ENCODE measurements around the gene LRRIQ1.
A peak's percentile ranks its signal among the peaks of the same experiment; 100 is the strongest.

Gene LRRIQ1

DNA sequence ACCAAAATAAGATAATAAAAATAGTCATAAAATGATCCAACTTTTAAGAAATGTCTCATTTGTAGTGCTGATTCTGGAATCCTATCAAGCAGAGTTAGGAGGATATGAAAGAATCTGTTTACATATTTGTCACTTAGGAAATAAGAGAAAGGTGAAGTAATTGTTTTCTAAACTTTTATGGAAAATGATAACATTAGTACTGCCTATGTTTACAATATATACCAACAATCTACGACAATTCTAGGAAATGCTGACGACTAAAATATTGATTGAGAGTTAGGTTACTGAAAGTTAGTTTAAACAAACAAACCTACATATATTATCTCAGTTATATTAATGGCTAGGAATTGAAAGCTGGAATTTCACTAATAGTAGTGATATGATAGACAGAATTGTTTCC lies 18.1 kb upstream of the LRRIQ1 start:
- no peak for TF ChIP-seq GATA1 (IDR thresholded peaks at IDR 0.05; ENCODE audit: low read depth, low read length)
- no peak for TF ChIP-seq POLR2A (IDR thresholded peaks at IDR 0.05; ENCODE audit: low read length)
- no peak for DNase-seq

DNA sequence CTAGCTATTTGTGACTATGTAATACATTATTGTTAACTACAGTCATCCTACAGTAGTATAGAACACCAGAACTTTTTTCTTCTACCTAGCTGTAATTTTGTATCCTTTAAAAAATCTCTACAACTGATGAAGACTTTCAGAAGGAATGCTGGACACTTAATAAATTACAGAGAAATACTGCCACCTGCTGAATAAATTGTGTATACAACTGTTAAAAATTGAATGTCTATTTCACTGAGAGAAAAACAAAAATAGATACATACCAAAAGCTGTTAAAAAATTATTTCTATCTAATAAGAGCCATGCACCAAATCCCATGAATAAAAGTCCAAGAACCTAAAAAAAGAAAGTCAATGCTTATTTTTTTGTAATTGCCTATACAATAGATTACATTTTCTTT lies 6.7 kb upstream of the LRRIQ1 start:
- TF ChIP-seq GATA1 (IDR thresholded peaks at IDR 0.05; ENCODE audit: low read depth, low read length) (no peak), POLR2A (IDR thresholded peaks at IDR 0.05; ENCODE audit: low read length) (no peak)
- DNase-seq, result peak in 1 of 2 experiments; percentile 11

DNA sequence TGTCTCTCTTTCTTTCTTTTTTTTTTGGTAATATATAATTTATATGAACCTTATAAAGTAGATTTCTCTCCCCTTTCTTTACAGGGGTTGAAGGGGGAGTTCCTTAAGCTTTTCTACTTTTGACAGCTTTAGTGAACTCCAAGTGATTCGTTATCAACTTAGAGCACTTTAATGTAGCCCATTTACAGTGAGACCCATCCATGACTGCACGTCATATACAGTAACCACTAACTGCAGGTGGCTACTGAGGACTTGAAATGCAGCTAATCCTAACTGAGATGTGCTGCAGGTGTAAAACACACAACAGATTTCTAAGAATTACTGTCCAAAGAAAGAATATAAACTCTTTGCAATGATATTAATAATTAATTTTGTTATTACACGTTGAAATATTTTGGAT lies 582 bp downstream of the LRRIQ1 start:
- no peak for DNase-seq
- TF ChIP-seq GATA1 (IDR thresholded peaks at IDR 0.05; ENCODE audit: low read depth, low read length) (no peak), POLR2A (IDR thresholded peaks at IDR 0.05; ENCODE audit: low read length) (no peak)

DNA sequence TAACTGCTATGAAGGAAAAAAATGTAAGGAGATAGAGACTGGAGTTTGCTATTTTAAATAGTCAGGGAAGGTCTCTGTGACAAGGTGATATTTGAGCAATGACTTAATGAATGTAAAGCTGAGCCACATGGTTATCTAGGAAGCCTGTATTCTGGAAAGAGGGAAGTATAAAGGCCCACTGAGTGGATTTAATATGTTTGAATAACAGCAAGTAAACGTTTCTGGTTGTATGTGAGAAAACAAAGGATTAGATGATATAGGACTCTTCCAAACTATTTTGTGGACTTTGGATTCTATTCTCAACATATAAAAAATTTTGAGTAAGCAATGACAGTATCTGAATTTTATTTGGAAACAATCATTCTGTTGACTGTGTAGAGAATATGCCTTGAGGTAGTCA lies 5.2 kb downstream of the LRRIQ1 start:
- no peak for DNase-seq
- TF ChIP-seq POLR2A (IDR thresholded peaks at IDR 0.05; ENCODE audit: low read length) (no peak), GATA1 (IDR thresholded peaks at IDR 0.05; ENCODE audit: low read depth, low read length) (no peak)

DNA sequence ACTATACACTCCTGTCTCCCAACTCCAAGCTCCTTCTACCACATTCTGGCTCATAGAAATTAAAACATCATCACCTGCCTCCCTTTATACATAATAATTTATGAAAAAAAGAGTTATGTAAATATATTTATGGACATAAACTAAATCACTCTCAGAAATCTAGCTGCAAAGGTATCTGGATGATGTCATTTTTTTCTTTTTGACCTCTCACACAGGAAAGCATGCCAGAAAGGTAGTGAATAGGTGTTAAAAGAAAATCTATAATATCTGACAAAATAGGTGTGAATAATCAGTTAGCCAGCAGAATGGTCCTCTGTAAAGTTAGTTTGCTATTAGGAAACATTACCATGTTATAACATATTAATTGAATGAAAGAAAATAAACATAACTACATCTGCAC lies 7.7 kb downstream of the LRRIQ1 start:
- TF ChIP-seq GATA1 (IDR thresholded peaks at IDR 0.05; ENCODE audit: low read depth, low read length), result no peak
- no peak for TF ChIP-seq POLR2A (IDR thresholded peaks at IDR 0.05; ENCODE audit: low read length)

DNA sequence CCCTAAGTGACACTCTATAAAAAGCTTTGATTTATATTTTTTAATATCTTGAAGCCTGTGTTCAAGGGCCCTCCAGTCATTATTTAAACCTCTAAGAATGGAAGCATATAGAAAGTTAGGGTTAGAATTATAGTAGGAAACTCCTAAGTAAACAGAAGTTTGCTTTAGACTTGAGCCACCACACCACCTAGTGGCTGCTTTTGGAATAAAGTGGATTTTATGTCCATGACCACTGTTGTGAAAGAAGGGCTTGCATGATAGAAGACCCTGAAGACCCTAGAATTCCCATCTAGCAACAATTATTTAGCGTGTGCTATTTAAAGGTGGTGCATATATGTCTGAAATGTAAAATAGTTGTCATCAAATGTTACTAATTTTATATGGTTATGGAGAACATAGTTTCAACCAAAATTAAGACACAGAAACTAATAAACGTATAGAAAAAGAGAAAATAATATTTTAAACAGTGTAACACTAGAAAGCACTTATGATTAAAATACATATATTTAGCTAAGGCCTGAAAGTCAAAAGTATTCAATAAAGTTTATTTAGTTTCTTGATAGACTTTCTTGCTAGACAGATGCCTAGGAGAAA lies 21.3 kb downstream of the LRRIQ1 start:
- TF ChIP-seq POLR2A (IDR thresholded peaks at IDR 0.05; ENCODE audit: low read length) (no peak), GATA1 (IDR thresholded peaks at IDR 0.05; ENCODE audit: low read depth, low read length) (no peak)
- peak; percentile 30 to 64 for DNase-seq

More for the DNA sequence above, 7.7 kb downstream of the LRRIQ1 start:
- no peak for DNase-seq

DNA sequence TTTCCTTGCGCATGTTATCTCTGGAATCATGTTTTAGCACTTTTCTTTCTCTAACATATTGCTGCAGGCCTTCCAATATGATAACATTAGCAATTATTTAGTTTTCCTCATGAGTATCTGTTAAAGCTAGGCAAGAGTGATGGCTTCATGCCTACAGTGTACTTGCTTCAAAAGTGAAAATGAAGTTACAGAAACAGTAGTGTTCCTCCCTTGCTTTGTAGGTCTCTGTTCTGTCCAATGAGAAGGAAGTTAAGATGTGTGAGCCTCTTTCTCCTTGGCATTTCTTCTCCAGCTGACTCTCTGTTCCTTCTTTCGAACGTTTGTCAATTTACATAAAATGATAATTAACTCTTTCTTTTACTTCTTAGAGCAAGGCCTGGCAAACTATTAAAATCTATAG lies 22.2 kb downstream of the LRRIQ1 start:
- TF ChIP-seq GATA1 (IDR thresholded peaks at IDR 0.05; ENCODE audit: low read depth, low read length) (no peak), POLR2A (IDR thresholded peaks at IDR 0.05; ENCODE audit: low read length) (no peak)
- no peak for DNase-seq

DNA sequence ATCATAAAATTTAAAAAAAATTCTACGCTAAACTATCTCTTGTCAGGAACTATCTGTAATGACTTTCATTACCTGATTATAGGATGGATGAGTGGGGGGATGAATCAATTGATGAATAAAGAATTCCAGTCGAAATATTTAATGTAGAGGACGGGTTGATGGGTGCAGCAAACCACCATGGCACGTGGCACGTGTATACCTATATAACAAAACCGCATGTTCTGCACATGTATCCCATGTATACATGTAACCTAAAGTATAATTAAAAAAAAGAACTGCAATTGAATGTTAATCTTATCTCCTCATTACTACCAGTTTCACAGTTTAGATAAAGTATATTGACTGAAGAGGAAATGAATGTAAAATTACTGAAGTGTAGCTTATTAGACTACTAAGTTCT lies 23.4 kb downstream of the LRRIQ1 start:
- no peak for DNase-seq
- TF ChIP-seq POLR2A (IDR thresholded peaks at IDR 0.05; ENCODE audit: low read length), result no peak
- TF ChIP-seq GATA1 (IDR thresholded peaks at IDR 0.05; ENCODE audit: low read depth, low read length), result no peak

DNA sequence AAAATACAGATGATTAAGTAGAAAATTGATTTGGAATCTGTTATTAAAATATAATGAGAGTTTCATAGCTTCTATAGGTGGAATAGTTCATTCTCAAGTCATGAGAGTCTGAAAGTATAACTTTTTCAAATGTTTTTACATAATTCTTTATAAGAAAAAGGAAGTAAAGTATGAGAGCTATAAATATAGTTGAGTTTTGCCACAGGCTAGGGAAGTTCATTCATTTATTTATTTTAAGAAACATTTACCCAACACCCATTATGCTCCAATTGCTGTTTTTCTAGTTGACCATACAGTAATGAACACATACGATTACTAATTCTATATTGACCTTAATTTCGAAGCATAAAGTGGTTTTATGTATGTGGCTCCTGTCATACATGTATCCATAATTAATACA lies 24.8 kb downstream of the LRRIQ1 start:
- no peak for DNase-seq
- TF ChIP-seq GATA1 (IDR thresholded peaks at IDR 0.05; ENCODE audit: low read depth, low read length), result no peak
- TF ChIP-seq POLR2A (IDR thresholded peaks at IDR 0.05; ENCODE audit: low read length), result no peak

DNA sequence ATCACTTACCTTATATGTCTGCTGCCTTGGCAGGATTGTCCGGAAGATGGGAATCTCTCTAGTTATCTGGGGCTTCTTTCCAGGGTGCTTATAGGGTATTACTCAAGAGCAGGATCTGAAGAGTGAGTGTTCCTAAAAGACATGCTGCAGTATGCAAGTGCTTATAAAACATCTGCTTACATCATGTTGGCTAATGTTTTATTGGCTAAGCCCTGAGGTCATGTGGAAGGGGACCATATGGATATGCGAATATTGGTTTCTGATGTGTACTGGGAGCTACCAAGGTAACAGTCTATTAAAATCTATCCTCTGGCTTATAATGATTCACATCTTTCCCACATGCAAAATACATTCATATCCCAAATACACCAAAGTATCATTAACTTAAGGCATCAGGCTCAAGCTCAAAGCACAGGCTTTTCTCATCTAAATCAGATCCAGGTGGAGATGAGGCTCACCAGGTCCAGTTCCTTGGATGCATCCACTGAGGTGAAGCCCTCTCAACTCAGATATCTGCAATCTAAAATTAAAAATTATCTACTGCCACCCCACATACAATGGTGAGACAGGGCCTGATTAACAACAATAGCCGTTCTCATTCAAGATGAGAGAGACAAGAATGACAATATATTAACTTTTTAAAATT lies 29.8 kb downstream of the LRRIQ1 start:
- DNase-seq, result no peak
- TF ChIP-seq GATA1 (IDR thresholded peaks at IDR 0.05; ENCODE audit: low read depth, low read length), result no peak
- TF ChIP-seq POLR2A (IDR thresholded peaks at IDR 0.05; ENCODE audit: low read length), result no peak

DNA sequence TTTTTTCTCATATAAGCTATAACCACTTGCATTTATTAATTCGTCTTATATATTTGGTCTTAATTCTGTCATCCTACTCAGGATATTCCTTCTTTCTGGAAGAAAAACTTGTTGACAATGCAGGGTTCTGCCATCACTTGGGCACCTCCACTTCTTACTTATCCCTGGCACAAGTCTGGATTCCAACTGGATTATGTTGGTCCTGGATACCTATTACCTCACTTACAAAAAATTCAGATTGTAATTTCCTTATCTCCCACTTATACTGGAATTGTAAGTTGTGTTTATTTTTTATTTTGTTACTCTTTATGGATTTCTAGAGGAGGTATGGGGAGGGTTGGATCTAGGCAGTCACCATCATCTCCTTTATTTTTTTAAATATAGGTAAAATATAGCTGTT lies 36.7 kb downstream of the LRRIQ1 start:
- TF ChIP-seq GATA1 (IDR thresholded peaks at IDR 0.05; ENCODE audit: low read depth, low read length) (no peak), POLR2A (IDR thresholded peaks at IDR 0.05; ENCODE audit: low read length) (no peak)
- no peak for DNase-seq

DNA sequence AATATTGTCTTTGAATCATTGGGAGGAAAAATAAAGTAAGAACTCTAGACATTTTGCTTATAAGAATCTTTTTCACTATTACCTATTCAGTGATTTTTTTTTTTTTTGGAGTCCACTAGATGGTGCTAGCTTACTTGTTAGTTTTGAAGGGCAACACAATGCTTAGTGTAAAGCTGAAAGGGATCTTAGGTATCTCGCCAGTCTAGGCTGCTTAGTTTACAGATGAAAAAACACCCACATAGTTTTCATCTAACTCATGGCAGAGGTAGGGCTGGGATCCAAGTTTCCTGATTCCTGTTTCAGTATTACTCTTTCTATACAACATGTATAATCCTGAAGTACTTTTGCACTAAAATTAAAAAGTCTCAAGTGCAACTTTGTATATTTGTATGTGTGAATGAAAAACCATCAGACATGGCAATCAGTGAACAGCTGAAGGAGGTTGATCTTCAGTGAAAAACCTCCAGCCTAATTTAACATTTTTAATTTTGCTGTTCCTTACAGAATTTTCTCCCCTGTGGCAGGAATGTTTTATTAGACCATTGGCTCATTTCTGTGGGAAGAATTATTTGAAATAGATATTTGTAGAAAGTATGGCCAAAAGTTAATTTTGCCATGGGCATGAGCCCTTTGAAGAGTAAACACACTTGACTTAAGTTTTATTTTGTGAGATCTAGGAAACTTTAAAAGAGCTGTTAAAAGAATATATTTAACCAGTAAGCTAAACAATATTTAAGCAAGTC lies 40.7 kb downstream of the LRRIQ1 start:
- DNase-seq, result peak; percentile 4 to 13
- TF ChIP-seq POLR2A (IDR thresholded peaks at IDR 0.05; ENCODE audit: low read length), result no peak
- no peak for TF ChIP-seq GATA1 (IDR thresholded peaks at IDR 0.05; ENCODE audit: low read depth, low read length)

DNA sequence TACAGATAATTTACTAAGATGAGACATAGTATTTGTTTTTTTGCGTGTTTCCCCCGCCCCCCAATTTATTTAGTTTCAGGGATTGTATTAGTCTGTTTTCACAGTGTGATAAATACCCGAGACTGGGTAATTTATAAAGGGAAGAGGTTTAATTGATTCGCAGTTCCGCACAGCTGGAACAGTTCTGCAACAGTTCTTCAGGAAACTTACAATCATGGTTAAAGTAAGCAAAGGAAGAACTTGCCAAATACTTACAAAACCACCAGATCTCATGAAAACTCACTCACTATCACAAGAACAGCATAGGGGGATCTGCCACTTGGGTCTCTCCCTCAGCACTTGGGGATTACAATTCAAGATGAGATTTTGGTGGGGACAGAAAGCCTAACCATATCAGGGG lies 48.9 kb downstream of the LRRIQ1 start:
- no peak for DNase-seq
- TF ChIP-seq GATA1 (IDR thresholded peaks at IDR 0.05; ENCODE audit: low read depth, low read length), result no peak
- no peak for TF ChIP-seq POLR2A (IDR thresholded peaks at IDR 0.05; ENCODE audit: low read length)

DNA sequence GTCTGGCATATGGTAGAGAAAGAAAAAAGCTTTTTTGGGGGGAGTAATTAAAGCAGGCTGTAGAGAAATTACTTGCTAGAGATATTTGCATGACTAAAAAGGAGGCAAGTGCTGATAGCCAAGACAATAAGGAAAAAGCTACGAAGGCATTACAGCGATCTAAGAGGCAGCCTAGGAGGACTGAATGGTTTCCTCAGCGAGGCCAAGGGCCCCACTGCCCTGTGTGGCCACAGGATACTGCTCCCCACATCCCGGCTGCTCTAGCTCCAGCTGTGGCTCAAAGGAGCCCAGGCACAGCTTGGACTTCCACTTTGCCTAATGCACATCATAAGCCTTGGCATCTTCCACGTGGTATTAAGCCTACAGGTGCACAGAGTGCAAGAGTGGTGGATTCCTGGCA lies 53.6 kb downstream of the LRRIQ1 start:
- DNase-seq, result no peak
- TF ChIP-seq POLR2A (IDR thresholded peaks at IDR 0.05; ENCODE audit: low read length), result no peak
- TF ChIP-seq GATA1 (IDR thresholded peaks at IDR 0.05; ENCODE audit: low read depth, low read length), result no peak
